Stimulated activated CD8-positive, alpha-beta memory T cell treated with anti-CD3 and anti-CD28 coated beads, Interleukin-12 subunit alpha, Interleukin-12 subunit beta, amount 100 ng/mL, for 24 hours (primary cell): Measurements from ENCODE around the gene TVP23C.
"Not testable (repeated sequence)": the region's sequence is repeated elsewhere in the genome, so short reads cannot be mapped to it uniquely, and the experiment has no call there.

Experiments used
- DNase-seq: peaks from one replicate; pipeline ENCODE4 v3.0.0-alpha.2; 2020; ENCODE audit errors: extremely low read depth

The TVP23C gene

DNA sequence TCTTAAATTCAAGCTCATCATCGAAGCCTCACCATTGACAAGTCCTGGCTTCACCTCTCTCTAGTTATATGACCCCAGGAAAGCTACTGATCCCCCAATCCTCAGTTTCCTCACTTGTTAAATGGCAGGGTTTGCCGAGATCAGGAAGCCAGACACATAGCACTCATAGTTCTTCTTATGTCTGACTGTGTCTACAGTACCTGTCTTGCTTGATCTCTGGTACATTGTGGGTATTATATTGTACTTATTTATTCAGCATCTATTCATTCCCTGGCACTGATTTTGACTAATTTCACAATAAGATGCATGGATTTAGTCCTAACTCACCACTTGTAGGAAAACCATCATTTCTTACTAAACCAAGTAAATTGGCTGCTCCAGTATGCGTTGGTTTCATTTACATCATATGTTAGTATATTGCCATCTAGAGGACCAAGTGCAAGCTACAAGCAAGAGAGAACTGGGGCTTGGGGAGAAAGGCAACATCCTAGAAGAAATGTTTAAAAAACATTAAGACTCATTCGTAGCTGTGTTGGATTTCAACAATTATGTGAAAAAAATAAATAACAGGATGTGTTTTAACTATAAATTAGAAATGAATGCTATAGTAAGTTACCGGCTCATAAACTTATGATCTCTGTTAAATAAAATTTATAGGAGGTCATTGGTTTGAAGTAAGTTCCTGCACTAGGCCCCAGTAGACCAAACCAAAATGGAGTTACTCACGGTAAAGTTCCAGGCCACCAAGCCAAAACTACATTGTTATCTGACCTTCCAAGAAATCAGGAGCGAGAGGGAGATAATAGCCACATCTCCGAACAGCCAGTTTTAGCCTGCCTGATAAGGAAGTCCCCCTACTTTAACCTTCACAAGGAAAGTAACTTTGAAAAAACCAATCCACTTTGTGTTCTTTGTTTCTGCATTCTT, 36.7 kb downstream of the TVP23C start:
- DNase-seq, result not testable (repeated sequence)

DNA sequence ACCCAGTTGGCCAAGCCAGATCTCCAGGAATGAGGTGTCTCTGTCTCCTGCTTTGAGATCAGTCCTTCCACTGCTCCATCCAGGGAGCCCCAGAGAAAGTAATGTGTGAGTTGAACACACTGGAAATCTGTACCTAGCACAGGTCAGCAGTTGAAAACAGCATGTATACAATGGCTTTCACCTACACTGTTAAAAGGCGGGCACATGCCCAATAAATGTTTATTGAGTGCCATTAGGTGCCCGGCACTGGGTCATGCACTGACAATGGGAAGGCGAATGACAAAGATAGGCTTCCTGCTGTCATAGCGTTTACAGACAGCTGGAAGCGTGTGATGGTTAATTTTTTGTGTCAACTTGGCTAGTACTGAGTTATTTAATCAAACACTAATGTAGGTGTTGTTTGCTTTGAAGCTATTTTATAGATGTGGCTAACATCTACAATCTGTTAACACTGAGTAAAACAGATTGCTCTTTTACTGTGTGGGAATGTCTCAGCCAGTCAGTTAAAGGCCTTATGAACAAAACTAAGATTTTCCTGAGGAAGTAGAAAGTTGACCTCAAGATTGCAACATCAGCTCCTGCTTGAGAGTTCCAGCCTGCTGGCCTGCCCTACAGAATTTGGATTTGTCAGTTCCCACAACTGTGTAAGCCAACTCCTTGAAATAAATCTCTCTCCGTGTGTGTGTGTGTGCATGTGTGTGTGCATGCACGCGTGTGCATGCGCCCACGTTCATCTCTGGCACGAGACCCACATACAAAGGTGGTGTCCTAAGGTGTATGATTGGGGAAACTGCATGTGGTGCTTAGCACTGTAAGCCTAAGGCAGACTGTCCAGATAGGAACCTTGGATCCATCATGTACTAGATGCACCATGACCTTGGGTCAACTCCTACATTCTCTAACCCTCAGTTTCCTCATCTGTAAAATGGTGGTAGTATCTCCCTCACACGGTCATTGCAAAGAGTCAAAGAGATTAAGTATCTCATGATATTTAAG, 38.0 kb downstream of the TVP23C start:
- DNase-seq, result not testable (repeated sequence)

DNA sequence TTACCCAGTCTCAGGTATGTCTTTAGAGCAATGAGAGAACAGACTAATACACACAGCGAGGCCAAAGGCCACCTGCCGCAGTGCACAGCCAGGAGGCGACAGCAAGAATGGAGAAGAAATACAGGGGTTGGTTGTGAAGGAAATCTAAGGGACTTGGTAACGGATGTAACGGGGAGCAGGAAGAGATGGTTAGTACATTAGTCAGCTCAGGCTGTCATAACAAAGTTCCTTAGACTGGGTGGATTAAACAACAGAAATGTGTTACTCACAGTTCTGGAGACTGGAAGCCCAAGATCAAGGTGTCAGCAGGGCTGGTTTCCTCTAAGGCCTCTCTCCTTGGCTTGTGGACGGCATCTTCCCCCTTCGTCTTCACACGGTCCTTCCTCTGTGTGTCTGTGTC, 47.1 kb downstream of the TVP23C start:
- DNase-seq, result no peak

DNA sequence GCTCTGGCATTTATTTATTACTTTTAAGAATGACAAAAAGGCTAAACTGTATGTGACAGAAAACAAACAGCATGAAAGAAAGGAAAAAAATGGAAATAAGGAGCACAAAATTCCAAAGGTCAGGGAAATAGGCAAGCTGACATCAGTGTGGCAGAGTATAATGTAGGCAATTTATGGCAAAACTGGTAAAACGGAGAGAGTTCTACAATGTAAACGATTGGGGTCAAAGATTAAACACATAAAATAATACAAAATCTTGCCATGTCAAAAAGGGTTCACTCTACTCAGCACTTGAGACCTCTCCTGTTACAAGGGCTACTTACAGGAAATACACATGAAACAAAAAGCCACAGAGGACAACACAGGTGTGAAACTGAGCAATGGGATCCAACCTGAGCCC, 48.8 kb downstream of the TVP23C start:
- DNase-seq, result no peak

DNA sequence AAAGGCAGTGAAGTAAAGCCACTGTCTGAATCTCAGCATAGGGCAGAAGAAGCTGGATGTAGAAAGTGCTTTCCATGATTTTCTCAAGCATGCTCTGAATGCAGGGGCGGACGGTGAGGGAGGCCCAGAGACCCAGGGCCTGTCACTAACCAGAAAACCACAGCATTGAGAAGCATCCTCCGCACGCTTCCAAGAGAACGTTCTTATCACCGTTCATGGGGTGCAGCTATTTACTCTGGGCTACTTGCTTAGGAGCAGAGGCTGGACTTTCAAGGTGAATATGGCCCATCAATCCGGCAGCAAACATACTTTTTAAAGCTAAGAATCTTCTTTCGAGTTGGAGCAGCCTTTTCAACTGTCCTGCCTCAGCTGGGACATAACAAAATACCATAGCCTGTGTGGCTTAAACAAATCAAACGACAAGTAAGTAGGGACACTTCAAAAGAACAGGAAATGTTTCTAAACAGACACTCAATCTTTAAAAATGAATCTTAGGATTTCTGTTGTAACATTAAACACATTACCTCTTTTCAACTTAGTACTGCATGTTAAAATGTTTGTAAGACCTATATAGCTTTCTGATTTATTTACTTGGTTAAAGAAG, 49.3 kb downstream of the TVP23C start:
- no peak for DNase-seq

DNA sequence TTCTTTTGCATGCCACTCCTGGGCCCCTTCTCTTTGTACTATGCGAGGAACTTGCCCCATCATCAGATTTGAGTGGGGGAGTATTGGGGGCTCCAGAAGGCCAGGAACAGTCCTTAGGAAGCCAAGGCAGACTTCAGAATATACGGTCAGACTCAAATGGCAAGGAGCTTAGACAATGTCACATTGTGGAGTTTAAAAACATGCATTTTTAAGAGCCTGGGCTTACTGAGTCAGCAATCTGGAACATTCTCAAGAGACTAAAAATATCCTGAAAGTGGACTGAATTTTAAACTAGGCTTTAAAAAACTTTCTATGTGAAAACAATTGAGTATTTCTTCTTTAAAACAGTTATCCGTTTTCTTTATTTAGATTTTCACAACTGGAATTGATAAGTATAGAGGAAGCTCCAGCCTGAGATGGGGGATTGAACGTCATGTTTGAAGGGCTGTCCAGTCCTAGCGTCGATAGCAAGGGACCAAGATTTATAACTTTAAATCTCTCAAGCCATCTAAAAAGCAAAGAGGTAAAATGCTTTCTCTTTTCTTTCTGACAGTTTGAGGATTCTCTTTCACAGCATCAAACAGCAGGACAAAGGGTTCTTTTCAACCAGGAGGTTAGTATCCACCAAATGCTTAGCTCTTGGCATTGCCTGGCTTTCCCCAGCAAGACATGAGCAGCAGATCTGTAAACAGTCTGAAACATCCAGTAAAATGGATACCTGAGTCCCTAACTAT, 50.1 kb downstream of the TVP23C start:
- no peak for DNase-seq

DNA sequence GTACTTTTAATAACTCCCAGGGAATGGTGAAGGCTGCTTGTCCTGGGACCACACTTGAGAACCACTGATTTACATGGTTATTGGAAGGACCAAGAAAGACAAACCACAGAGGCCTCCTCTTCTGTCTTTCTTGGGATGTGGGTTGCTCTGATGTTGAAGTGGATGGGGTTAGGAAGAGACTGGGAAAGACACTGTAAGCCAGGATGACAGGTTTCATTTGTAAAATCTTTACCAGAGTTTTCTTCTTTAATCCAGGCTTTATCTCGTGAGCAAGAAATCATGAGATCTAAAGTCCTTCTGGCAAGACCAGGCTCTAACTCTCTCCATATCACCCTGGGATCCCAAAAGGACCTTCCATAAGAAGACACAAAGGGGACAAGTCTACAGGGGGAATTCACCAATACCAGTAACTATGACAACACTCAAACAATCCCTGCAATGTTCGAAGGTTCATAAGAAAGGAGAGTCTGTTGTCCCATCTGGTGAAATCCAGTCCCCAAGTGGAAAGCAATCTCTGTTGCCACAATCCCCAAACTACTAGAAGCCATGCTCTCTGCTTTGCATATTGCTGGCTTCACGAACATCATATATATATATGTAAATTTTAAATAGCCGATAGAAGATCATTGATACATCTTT, 51.1 kb downstream of the TVP23C start:
- no peak for DNase-seq

DNA sequence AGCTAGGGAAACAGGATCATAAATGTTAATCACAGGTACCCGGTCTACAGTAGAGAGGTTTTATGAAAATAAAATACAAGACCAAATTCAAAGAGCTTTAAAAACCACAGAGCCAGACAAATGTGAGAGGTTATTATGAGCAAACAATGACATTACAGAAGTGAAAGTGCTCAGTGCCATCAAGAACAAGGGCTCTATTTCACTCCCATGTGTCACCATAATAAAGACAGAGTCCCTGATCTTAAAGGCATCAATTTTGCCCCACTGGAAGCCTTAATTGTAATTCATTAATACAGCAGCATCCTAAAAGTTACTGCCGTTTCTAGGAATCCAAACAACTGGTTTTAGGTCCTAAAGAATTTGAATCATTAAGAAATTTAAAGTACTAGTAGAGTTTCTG, 52.1 kb downstream of the TVP23C start:
- DNase-seq, result no peak

DNA sequence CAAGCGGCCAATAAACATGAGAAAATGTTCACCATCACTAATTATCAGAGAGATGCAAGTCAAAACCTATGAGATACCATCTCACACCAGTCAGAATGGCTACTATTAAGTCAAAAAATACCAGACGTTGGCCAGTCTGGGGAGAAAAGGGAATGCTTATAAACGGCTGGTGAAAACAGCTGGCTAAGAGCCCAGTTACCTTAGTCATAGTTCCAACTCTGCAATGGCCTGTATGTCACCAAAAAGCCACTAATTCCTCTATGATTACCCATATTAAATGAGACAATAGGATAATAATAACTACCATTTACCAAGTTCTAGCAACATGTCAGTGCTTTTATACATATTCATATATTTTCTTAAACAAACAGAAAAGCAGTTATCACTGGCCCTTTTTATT, 52.9 kb downstream of the TVP23C start:
- DNase-seq, result no peak

DNA sequence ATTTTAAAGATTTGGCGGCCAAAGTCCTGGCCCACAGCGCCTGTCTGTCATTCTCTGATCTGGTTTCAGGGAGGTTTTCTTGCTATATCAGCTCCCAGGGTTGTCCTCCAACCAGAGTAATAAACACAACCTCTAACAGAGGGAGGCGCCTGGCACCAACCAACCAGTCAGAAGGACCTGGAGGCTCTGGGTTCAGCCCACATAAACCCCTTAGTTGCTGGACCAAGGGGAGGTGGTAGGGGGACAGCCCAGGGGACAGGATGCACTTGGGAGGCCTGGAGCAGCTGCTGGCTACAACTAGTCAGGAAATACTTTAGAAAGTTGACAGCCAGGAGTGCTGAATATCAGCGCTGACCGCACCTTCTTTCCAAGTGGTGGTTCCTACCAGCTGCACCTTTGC, 54.2 kb downstream of the TVP23C start:
- no peak for DNase-seq

DNA sequence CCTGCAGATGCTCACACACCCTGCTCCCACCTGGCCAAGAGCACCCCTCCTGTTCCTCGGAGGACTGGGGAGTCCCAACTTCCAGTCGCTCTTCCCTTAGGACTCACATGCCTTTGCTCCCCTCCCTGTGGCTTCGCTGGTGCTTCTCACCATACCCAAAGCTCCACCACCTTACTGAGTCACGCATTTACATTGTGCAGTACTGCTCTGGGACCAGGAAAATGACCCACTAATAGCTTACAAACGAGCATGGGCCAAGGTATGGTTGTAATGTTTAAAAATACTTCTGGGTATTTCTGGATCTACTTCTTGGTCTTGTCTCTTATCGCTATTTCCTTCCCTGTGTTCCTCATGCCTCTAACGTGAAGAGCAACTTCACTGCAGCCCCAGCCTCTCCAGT, 54.8 kb downstream of the TVP23C start:
- DNase-seq, result no peak

DNA sequence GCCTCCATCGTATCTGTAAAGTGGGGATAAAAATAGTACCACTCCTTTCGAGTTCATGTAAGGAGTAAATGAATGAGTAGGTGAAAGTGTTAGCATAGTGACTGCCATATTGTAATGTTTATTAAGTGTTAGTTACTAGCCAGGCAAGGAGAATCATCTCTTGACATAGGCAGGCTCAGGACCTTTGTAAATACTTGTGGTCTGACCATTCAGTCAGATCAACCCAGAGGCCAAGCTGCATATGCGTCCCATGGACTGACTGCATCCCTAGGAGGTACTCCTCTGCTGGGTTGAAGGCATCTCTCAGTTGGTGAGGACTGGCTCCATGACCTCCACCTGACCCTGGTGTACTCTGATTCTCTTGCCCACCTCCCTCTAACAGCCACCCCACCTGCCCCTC, 55.4 kb downstream of the TVP23C start:
- DNase-seq, result no peak

DNA sequence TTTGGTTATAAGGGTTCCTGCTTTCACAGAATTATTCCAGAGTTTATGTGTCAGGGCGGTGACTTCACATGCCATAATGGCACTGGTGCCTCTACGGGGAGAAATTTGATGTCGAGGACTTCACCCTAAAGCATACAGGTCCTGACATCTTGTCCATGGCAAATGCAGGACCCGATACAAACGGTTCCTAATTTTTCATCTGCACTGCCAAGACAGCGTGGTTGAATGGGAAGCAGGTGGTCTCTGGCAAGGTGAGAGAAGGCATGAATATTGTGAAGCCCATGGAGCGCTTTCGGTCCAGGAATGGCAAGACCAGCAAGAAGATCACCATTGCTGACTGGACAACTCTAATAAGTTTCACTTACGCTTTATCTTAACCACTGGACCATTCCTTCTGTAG, 56.3 kb downstream of the TVP23C start:
- DNase-seq, result no peak

DNA sequence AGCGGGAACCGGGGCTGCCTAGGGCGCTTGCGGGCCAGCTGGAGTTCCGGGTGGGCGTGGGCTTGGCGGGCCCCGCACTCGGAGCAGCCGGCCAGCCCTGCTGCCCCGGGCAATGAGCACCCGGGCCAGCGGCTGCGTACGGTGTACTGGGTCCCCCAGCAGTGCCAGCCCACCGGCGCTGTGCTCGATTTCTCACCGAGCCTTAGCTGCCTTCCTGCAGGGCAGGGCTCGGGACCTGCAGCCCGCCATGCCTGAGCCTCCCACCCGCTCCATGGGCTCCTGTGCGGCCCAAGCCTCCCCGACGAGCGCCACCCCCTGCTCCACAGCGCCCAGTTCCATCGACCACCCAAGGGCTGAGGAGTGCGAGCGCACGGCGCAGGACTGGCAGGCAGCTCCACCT, 57.6 kb downstream of the TVP23C start:
- not testable (repeated sequence) for DNase-seq

DNA sequence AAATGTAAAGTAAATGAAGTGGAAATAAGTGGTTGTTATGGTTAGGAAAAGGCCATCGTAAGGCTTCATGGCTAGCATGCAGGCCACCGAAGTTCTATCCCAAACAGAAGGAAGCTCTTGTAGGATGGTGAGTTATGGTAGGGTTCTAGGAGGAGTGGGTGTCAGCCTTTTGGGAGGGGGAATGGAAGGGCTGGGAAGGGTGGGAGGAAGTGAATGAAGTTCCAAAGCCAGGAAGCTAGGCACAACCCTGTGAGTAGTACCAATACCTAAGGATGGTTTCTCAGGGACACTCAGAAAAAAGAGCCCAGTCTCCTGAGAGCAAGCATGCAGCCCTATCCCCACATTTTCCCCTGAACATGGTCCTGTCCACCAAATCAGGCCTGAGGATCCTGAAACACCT, 59.6 kb downstream of the TVP23C start:
- no peak for DNase-seq

DNA sequence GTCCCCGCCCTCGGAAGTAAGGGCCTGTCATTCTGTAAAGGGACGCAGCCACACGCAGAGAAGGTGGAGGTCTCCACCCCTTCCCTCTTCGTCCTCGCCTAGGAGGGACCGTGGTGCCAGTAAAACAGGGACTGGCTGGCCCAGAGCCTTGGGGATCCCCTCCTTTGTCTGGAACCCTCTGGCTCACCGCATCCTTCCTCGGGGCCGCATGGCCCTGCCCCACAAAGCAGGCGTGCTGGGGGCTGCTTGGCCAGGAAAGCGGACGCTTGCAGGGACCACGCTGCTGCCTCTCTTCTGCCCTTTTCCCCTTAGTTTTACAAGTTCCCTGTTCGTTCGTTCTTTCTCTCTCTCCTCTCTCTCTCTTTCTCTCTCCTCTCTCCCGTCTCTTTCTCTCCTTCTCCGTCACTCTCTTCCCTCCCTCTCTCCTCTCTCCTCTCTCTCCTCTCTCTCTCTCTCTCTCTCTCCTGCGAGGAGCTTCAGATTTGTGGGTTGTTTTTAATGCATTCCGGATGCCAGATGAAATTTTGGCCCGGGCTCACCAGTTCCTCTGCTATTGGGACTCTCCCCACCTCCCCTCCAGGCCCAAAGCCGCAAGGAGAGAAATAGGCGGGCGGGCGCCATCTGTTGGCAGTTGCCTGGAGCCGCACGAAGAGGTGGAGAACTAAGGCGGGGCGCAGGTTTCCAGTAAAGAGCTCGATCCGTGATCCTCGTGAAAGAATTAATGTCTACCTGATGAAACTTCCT, 60.7 kb downstream of the TVP23C start:
- peak; percentile 41 for DNase-seq

DNA sequence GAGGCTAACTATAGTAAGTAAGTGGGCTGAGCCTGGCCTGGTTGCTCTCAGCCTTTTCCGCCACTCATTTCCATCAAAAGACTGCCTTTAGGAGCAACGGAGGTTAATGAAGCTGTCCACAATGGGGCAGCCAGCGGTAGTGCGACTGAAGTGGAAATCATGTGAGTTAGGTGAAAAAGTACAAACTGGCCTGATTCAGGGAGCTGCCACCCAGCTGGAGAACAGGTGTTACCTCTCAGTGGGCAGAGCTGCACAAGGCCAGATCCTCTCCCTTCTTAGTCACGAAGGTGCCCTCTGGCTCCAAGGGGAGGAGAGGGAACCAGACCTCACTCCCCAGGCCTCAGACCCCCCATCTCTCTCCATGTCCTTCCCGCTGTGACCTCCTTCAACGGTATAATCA, 61.5 kb downstream of the TVP23C start:
- no peak for DNase-seq

DNA sequence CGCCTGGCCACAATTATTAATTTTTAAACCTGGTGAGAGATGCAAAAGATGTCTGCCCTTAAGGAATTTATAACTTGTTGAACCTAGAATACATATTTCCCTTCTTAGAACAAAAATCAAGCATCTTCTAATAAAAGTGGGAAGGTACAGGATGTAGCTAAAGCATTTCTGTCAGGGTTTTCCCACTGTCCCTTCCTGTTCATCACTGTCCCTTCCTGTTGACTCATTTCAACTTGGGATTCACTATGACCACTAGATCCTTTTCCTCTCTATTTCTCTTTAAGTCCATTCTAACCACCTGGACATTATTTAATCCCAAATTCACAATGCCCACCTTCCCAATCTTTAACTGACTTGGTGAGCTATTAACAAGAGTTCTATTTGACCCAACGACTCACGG, 62.0 kb downstream of the TVP23C start:
- DNase-seq, result no peak

DNA sequence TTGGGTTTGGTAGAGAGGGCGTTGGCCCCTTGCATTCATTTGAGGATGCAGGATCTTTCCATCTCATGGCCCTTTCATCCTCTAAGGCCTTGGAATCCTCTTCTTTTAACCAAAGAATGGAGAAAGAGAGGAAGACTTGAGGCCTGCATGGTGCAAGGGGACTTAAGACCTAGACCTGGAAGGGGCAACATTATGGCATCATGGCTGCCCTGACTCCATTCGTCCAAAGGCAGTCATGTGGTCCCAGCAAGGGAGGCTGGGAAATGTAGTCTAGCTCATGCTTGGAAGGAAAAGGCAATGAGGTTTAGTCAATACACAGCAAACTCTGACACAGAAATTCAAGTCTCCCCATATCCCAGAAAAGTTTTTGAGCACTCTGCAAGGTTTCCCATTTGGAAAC, 65.2 kb downstream of the TVP23C start:
- DNase-seq, result no peak
